GM18870 (cell line): ENCODE measurements around the gene PRKCE.

Experiments used
- ATAC-seq: cut with Tn5 transposase; IDR thresholded peaks from one replicate; pipeline ENCODE4 v1.9.1; 2021; ENCODE audit warnings: moderate library complexity; ENCODE audit not compliant: unreplicated experiment

Gene PRKCE

DNA sequence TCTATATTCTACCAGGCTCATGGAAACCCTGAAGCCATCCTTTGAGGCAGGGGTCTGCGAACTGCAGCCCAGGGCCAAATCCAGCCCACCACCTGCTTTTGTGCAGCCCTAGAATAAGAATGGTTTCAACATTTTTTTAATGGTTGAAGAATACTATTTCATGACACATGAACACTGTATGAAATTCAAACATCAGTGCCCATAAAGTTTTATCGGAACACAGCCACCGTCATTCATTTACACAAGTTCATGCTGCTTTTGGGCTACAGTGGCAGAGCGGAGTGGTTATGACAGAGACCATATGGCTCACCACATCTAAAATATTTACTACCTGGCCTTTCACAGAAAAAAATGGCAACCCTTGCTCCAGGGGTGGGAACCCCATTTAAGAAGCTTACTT is 521.6 kb downstream of the PRKCE start:
- no peak for ATAC-seq

- no peak for ATAC-seq
These were observed 522.3 kb downstream of the PRKCE start for GRCh38 chr2:46173636-46174250.

GRCh38 chr2:46174345-46175170 is 523.1 kb downstream of the PRKCE start:
- ATAC-seq: no peak

DNA sequence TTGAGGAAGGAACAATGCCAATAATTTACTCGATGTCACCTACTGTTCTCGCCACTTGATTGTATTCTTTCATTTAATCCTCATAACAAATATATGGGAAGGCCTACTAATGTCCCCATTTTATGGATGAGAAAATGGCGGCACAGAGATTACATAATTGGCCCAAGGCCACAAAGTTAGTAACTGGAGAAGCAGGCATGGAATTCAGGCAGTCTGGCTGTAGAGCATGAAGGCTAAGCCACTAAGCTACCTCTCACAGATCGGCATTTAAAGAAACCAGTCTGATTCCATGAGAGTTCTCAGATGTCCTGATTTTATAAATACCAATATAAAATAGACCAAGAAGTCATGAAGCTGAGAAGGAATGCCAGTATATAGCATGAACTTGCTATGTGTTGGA is 523.9 kb downstream of the PRKCE start:
- no peak for ATAC-seq

GRCh38 chr2:46177461-46178089 is 526.1 kb downstream of the PRKCE start:
- no peak for ATAC-seq

- ATAC-seq: no peak
These were observed 527.7 kb downstream of the PRKCE start for GRCh38 chr2:46179037-46179621.

DNA sequence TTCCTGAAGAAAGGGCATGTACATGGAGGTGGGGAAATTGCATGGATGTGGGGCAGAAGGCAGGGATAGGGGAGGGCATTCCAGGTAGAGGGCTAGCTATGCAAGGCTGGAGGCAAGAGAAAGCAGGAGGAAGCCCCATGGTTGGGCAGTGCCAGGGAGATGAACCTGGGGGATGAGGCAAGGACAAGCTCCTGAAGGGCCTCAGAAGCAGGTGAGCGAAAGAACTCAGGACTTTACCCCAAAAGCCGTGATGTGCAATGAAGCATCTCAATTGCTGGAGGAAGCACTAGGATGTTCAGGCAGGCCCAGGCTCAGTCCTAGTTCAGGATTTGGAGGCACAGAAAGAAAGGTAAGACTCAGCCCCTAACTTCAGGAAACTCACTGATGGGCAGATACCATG is 528.7 kb downstream of the PRKCE start:
- no peak for ATAC-seq

DNA sequence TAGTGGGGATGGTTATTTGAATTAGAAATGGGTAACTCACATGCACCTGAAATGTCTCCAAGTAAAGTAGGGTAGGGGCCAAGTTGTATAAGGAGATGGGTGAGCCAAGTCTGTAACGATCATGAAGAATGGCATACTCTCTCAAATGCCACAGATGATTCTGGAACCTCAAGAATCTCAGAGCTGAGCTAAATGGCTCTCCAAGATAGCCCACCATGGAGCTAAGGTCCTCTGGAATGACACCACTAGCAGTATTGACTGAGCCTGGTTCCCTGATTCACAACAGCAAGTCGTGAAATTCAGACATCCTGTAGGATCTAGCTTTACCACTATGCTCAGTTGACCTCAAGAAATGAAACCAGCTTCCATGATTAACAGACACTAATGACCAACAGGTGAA is 529.8 kb downstream of the PRKCE start:
- no peak for ATAC-seq

GRCh38 chr2:46181789-46182530 is 530.5 kb downstream of the PRKCE start:
- ATAC-seq: no peak

DNA sequence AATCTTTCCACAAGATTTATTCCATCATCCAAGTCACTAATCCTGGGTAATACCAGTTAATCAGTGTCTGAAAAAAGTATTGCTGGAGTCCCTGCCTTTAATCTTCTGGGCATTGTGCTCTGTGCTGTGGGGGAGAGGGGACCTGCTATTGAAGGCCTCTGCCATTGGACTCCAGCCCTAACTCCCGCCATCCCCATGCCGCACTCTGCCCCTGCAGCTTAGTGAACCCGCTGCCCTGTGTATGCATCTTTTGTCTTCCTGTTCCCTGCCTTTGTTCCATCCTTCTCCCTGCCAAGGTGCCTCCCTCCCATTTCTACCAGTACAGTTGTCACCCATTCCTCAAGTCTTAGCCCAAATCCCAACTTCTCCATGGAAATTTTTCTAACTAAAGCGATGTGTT is 532.0 kb downstream of the PRKCE start:
- no peak for ATAC-seq

DNA sequence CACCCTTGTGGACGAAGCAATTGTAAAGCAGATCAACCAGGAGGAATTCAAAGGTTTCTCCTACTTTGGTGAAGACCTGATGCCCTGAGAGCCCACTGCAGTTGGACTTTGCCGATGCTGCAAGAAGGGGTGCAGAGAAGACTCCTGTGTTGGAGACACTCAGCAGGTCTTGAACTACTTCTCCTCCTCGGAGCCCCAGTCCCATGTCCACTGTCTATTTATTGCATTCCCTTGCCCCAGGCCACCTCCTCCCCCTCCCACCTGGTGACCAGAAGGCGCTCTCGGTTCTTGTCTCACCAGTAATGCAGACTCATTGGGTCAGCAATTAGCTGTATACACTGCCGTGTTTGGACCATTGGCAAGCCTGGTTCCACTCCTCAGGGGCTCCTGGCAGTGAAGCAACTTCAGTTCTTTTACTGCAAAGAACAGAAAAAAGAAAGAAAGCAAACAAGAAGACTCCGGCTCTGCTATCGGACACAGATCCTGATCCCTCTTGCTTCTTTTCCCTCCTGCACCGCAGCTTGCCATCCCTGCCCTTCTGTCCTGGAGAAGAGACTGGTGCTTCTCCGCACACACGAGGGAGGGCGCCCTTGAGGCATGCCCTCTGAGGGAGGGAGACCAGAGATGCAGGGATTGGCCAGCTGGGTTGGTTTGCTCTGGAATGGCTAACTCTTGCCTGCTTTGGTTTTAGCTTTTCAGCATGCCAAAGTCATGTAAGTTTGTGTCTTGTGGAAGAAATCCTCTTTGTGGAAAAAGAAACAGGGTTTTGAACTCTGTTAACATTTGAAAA is 533.5 kb downstream of the PRKCE start:
- ATAC-seq: no peak

DNA sequence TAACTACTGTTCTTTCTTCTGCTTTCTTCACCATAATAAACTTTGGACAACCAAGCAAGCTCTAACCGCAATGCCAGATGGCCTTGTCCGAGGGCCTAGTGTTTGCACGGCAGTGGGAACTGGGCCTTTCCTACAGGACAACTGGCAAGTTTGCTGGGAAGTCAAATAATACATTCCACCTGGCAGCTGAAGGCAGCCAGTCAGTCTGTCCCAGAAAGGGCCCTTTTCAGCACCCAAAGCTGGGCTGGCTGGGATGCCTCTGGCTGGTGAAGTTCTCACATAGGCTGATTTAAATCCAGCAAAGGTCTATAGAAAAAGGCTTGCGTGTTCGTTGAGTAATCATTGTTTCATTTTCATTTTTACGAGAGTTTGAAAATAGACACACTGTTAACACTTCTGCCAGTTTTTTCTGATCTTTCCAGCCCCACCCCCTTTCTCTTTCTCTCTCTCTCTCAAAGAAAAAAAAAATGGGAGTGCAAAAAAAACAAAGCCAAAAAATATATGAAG is 535.7 kb downstream of the PRKCE start:
- ATAC-seq: peak; percentile 82

- ATAC-seq: no peak
These were observed 536.7 kb downstream of the PRKCE start for GRCh38 chr2:46188041-46188716.

- ATAC-seq: no peak
These were observed 541.9 kb downstream of the PRKCE start for GRCh38 chr2:46193356-46193755.

DNA sequence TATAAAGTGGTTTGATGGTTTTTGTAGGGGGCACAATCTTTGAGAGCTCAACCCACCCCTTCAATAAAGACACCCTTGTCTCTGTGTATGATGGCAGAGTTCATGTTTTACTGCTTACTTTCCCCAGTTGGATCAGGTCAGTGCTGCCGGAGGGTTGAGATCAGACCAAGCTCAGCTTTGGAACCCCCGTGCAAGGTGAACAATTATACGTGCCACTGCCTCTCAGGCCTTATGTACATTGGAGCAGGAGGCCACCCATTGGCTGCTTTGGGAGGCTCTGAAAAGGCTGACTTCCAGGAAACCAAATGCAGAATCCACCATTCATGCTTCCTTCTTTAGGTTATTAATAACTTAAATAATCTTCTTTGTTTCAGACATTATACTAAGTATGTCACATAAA is 542.4 kb downstream of the PRKCE start:
- ATAC-seq: no peak

- no peak for ATAC-seq
These were observed 543.4 kb downstream of the PRKCE start for GRCh38 chr2:46194856-46195255.

DNA sequence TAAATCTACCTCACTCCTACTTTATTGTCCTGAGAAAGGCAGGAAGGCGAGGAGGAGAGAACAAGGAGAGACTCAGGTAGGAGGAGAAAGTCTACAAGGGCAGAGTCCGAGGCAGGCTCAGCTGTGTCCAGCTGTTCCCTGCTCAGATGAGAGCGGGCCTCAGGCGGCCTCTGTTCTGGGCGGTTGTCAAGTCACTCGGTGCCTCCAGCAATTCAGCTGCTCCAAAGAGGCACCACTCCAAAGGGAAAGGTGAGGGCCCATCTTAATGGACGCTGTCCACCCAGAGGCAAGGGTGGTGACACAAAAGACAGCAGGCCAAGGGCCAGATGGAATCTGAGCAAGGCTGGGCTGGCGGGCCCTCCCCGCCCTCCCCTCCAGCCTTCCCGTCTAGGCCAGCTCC is 544.3 kb downstream of the PRKCE start:
- ATAC-seq: no peak

GRCh38 chr2:46196871-46197462 is 545.5 kb downstream of the PRKCE start:
- ATAC-seq: no peak

DNA sequence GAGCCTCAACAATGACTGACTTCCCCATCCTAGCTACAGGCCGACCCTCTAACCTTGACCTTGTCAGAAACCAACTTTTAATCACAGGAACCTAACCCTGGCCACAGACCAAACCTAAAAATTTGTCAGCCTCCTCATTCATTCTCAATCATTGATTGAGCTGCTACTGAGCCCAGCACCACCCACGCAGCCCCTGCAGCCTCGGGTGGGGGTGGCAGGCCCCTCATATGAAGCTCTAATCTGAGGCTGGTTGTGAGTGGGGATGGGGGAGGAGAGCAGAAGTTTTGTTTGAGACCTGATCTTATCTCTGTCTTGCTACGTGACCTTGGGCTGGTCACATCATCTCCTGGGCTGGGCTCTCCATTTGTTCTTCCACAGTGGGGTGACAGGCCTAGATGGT is 546.2 kb downstream of the PRKCE start:
- ATAC-seq: no peak
